Liver (tissue), 9 donors: ENCODE results near the gene EML1. TPM values are rescaled to one million over a fixed set of nuclear protein-coding genes. Genes with fewer than 3 reads are reported as not detected.

ENCODE experiments used
- DNase-seq: peaks from one replicate; pipeline ENCODE4 v3.0.0-alpha.2; 2017; ENCODE audit warnings: low spot score
- H3K27ac ChIP-seq, 2 donors: one replicate each; pipeline ENCODE4 v1.7.0; 2013; ENCODE audit warnings: inconsistent platforms in 2 of 2, low read length in 2 of 2, control low read depth in 1 of 2, low read depth in 1 of 2, mild to moderate bottlenecking in 1 of 2
- H3K27me3 ChIP-seq, 4 donors: one replicate each; pipeline versions ENCODE4 v1.6.1 to v1.7.0; 2013; ENCODE audit warnings: low read length in 3 of 4, inconsistent platforms in 1 of 4, mild to moderate bottlenecking in 1 of 4, moderate library complexity in 1 of 4; ENCODE audit not compliant: control insufficient read depth in 4 of 4, insufficient read depth in 4 of 4
- H3K36me3 ChIP-seq, 4 donors: one replicate each; pipeline versions ENCODE4 v1.6.1 to v1.7.0; 2013; ENCODE audit warnings: low read length in 3 of 4, mild to moderate bottlenecking in 3 of 4, low read depth in 1 of 4, moderate library complexity in 1 of 4; ENCODE audit not compliant: control insufficient read depth in 4 of 4, insufficient read depth in 3 of 4
- H3K4me1 ChIP-seq, 4 donors: one replicate each; pipeline versions ENCODE4 v1.6.1 to v1.7.0; 2013; ENCODE audit warnings: low read length in 3 of 4, mild to moderate bottlenecking in 3 of 4, moderate library complexity in 1 of 4; ENCODE audit not compliant: control insufficient read depth in 4 of 4, insufficient read depth in 4 of 4
- H3K4me3 ChIP-seq, 3 donors: one replicate each; pipeline versions ENCODE4 v1.6.1 to v1.7.0; 2013; ENCODE audit warnings: low read length in 3 of 3, control low read depth in 1 of 3, low read depth in 1 of 3, mild to moderate bottlenecking in 1 of 3
- H3K9ac ChIP-seq, 2 donors: one replicate each; pipeline ENCODE4 v1.7.0; 2013; ENCODE audit warnings: low read length in 2 of 2, mild to moderate bottlenecking in 2 of 2, moderate library complexity in 2 of 2, control low read depth in 1 of 2, low read depth in 1 of 2
- H3K9me3 ChIP-seq, 4 donors: one replicate each; pipeline versions ENCODE4 v1.6.1 to v1.7.0; 2013; ENCODE audit warnings: low read length in 3 of 4; ENCODE audit not compliant: control insufficient read depth in 4 of 4
- ATF3 ChIP-seq: IDR thresholded peaks from 2 replicates; pipeline ENCODE4 v1.6.1; 2016; ENCODE audit warnings: antibody characterized with exemption
- CTCF ChIP-seq: fragments of 150-350 bp; IDR thresholded peaks from 2 replicates; pipeline ENCODE4 v1.5.1; 2017; ENCODE audit warnings: improper control_type of control experiment, low read depth, low read length; ENCODE audit not compliant: missing input control
- EGR1 ChIP-seq, 2 donors: IDR thresholded peaks; 2 replicates each; pipeline ENCODE4 v1.6.1; 2016 to 2018; ENCODE audit warnings: antibody characterized with exemption in 2 of 2, low read depth in 2 of 2
- FOXA1 ChIP-seq: IDR thresholded peaks from 2 replicates; pipeline ENCODE4 v1.6.1; 2016; ENCODE audit warnings: antibody characterized with exemption
- FOXA2 ChIP-seq: IDR thresholded peaks from 2 replicates; pipeline ENCODE4 v1.6.1; 2016; ENCODE audit warnings: antibody characterized with exemption
- GABPA ChIP-seq, 2 donors: IDR thresholded peaks in 1 of 2; conservative IDR thresholded peaks in 1 of 2; 2 replicates each; pipeline ENCODE4 v1.6.1; 2016; ENCODE audit warnings: antibody characterized with exemption in 2 of 2, mild to moderate bottlenecking in 1 of 2, moderate library complexity in 1 of 2
- HNF4G ChIP-seq: IDR thresholded peaks from 2 replicates; pipeline ENCODE4 v1.6.1; 2016; ENCODE audit warnings: antibody characterized with exemption
- JUND ChIP-seq, 2 donors: IDR thresholded peaks; 2 replicates each; pipeline ENCODE4 v1.6.1; 2016; ENCODE audit warnings: antibody characterized with exemption in 2 of 2
- SP1 ChIP-seq: IDR thresholded peaks from 2 replicates; pipeline ENCODE4 v1.6.1; 2018; ENCODE audit warnings: antibody characterized with exemption, mild to moderate bottlenecking
- YY1 ChIP-seq: IDR thresholded peaks from 2 replicates; pipeline ENCODE4 v1.6.1; 2016; ENCODE audit warnings: antibody characterized with exemption, mild to moderate bottlenecking
- ZBTB33 ChIP-seq: IDR thresholded peaks from 2 replicates; pipeline ENCODE4 v1.6.1; 2016; ENCODE audit warnings: antibody characterized with exemption
- WGBS: extraction: QIAGEN DNeasy Blood & Tissue Kit; methylation state at CpG from one replicate; pipeline ENCODE4 v1.1.7; 2013; 5-methylcytosine and 5-hydroxymethylcytosine counted together
- polyA plus RNA-seq, 2 donors: library from polyadenylated mRNA; stranded (reverse) in 1 of 2; unstranded in 1 of 2; fragments of 200-250 nt in 1 of 2; fragments of >200 nt in 1 of 2; fragmentation: Nextera tagmentation in 1 of 2; extraction: Ambion mirVana in 1 of 2; gene quantifications; one replicate each; pipeline versions ENCODE4 v1.2.1 to v1.2.3, GENCODE V29; 2013 to 2015
- total RNA-seq, 2 donors: library from RNA; depleted of rRNA; stranded (reverse); fragments of >200 nt; gene quantifications; one replicate each; pipeline ENCODE4 v1.2.3, GENCODE V29; 2014
- TF ChIP-seq, protein P1 (sequence below): IDR thresholded peaks from 2 replicates; pipeline ENCODE4 v1.6.1; 2016; ENCODE audit warnings: antibody characterized with exemption, mild to moderate bottlenecking
- donor health status: healthy.
- donor health status: healthy.
- donor health status: healthy.
- donor health status: healthy.
- donor health status: healthy.

The EML1 gene
- total and polyA plus RNA-seq, 4 donors: 2.7 to 14.6 (median 4.6) TPM

- H3K27ac ChIP-seq: no peak overlapping the region
- no peak for TF ChIP-seq CTCF
- no peak for TF ChIP-seq FOXA2
- TF ChIP-seq JUND (IDR thresholded peaks at IDR 0.05): no peak
- TF ChIP-seq, protein P1, sequence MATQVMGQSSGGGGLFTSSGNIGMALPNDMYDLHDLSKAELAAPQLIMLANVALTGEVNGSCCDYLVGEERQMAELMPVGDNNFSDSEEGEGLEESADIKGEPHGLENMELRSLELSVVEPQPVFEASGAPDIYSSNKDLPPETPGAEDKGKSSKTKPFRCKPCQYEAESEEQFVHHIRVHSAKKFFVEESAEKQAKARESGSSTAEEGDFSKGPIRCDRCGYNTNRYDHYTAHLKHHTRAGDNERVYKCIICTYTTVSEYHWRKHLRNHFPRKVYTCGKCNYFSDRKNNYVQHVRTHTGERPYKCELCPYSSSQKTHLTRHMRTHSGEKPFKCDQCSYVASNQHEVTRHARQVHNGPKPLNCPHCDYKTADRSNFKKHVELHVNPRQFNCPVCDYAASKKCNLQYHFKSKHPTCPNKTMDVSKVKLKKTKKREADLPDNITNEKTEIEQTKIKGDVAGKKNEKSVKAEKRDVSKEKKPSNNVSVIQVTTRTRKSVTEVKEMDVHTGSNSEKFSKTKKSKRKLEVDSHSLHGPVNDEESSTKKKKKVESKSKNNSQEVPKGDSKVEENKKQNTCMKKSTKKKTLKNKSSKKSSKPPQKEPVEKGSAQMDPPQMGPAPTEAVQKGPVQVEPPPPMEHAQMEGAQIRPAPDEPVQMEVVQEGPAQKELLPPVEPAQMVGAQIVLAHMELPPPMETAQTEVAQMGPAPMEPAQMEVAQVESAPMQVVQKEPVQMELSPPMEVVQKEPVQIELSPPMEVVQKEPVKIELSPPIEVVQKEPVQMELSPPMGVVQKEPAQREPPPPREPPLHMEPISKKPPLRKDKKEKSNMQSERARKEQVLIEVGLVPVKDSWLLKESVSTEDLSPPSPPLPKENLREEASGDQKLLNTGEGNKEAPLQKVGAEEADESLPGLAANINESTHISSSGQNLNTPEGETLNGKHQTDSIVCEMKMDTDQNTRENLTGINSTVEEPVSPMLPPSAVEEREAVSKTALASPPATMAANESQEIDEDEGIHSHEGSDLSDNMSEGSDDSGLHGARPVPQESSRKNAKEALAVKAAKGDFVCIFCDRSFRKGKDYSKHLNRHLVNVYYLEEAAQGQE: no peak
- TF ChIP-seq GABPA (IDR thresholded peaks at IDR 0.05 in 1 of 2, conservative IDR thresholded peaks at IDR 0.05 in 1 of 2): no peak
- no peak for TF ChIP-seq ATF3
- TF ChIP-seq FOXA1: no peak
- TF ChIP-seq EGR1 (IDR thresholded peaks at IDR 0.05; ENCODE audit: low read depth in 2 of 2): no peak
- TF ChIP-seq ZBTB33: no peak
- TF ChIP-seq SP1: no peak
- 86% methylated on average over 3 of the region's 3 CpGs for WGBS
Observed at GRCh38 chr14:99808515-99808914, 15.3 kb downstream of the EML1 start.

DNA sequence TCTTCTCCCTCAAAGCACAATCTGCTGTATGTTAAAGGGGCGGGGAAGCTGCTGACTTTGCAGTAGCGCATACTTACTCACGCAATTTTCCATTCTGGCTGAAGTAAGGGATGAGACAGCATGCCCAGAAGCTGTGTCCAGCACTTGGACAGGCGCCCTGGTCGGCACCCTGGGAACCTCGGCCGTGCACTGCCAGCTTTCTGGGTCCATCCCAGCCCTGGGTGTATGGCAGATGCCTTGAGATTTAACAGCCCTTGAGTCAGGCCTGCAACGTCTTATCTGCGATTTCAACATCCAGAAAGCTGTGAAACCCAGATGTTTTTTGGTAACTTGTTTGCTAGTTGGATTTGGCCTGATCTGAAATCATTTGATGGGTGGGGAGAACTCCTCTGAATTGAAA is 16.1 kb downstream of the EML1 start:
- Histone ChIP-seq H3K27ac (no peak overlapping the region), H3K4me3 (no peak overlapping the region), H3K27me3 (no peaks in the 10 kb centered on the region), H3K9ac (no peak overlapping the region), H3K36me3 (no peaks in the 10 kb centered on the region), H3K9me3 (no peaks in the 10 kb centered on the region), H3K4me1 (no peaks in the 10 kb centered on the region)
- WGBS: 77% methylated on average over 9 of the region's 9 CpGs
- TF ChIP-seq, protein P1: no peak
- TF ChIP-seq HNF4G: no peak
- TF ChIP-seq YY1: no peak
- TF ChIP-seq FOXA2: no peak
- no peak for DNase-seq

More at GRCh38 chr14:99808515-99808914, 15.3 kb downstream of the EML1 start:
- no peak for DNase-seq
- no peaks in the 10 kb centered on the region for H3K9me3 ChIP-seq
- H3K4me1 ChIP-seq: no peaks in the 10 kb centered on the region
- H3K27me3 ChIP-seq: no peaks in the 10 kb centered on the region
- no peak overlapping the region for H3K4me3 ChIP-seq
- no peak overlapping the region for H3K9ac ChIP-seq
- H3K36me3 ChIP-seq: no peaks in the 10 kb centered on the region
